Small intestine (tissue), 7 donors: Measurements from ENCODE around the gene DAGLA. TPM values are rescaled to one million over a fixed set of nuclear protein-coding genes. Genes with fewer than 3 reads are reported as not detected.

Experiments used
- DNase-seq, 2 donors: peaks; one replicate each; pipeline versions ENCODE4 v3.0.0 to v3.0.0-alpha.2; 2013
- FAIRE-seq: peaks from 2 replicates; lab custom pipeline; 2012; peaks lifted over from hg19 to GRCh38; lab: Jason Lieb, UNC
- H3K27ac ChIP-seq, 3 donors: one replicate each; pipeline ENCODE4 v1.5.1; 2013; ENCODE audit warnings: low read length in 2 of 3, mild to moderate bottlenecking in 2 of 3, control low read depth in 1 of 3, inconsistent platforms in 1 of 3, low read depth in 1 of 3, moderate library complexity in 1 of 3
- H3K27me3 ChIP-seq, 3 donors: one replicate each; pipeline ENCODE4 v1.6.1; 2013; ENCODE audit warnings: low read length in 3 of 3, inconsistent platforms in 1 of 3; ENCODE audit not compliant: control insufficient read depth in 3 of 3, insufficient read depth in 3 of 3
- H3K36me3 ChIP-seq, 3 donors: one replicate each; pipeline ENCODE4 v1.6.1; 2013; ENCODE audit warnings: low read length in 3 of 3, inconsistent platforms in 1 of 3, low read depth in 1 of 3, mild to moderate bottlenecking in 1 of 3, moderate library complexity in 1 of 3; ENCODE audit not compliant: control insufficient read depth in 3 of 3, insufficient read depth in 2 of 3
- H3K4me1 ChIP-seq, 3 donors: one replicate each; pipeline ENCODE4 v1.6.1; 2013; ENCODE audit warnings: low read length in 2 of 3, inconsistent platforms in 1 of 3, low read depth in 1 of 3, mild to moderate bottlenecking in 1 of 3, moderate library complexity in 1 of 3; ENCODE audit not compliant: control insufficient read depth in 3 of 3, insufficient read depth in 2 of 3
- H3K4me3 ChIP-seq, 3 donors: one replicate each; pipeline ENCODE4 v1.5.1; 2013; ENCODE audit warnings: low read length in 3 of 3, control low read depth in 1 of 3, inconsistent platforms in 1 of 3, low read depth in 1 of 3, mild to moderate bottlenecking in 1 of 3, moderate library complexity in 1 of 3
- H3K9me3 ChIP-seq, 2 donors: one replicate each; pipeline ENCODE4 v1.6.1; 2013; ENCODE audit warnings: low read depth in 1 of 2, low read length in 1 of 2; ENCODE audit not compliant: control insufficient read depth in 2 of 2, insufficient read depth in 1 of 2
- WGBS, 3 donors: extraction: QIAGEN DNeasy Blood & Tissue Kit; methylation state at CpG; one replicate each; pipeline ENCODE4 v1.1.7; 2013; 5-methylcytosine and 5-hydroxymethylcytosine counted together
- polyA plus RNA-seq, 4 donors: library from polyadenylated mRNA; stranded (reverse) in 3 of 4; unstranded in 1 of 4; fragments of 200-250 nt in 3 of 4; fragments of 120-200 nt in 1 of 4; gene quantifications; one replicate each; pipeline versions ENCODE4 v1.2.1 to v1.2.3, GENCODE V29; 2013
- donor health status: healthy with polysubstance abuse.
- donor health status: control.
- donor health status: control.
- donor health status: Bipolar disorder and iron deficiency.
- donor health status: healthy.

The DAGLA gene
- polyA plus RNA-seq, 4 donors = 0.22 to 14.9 (median 3.8) TPM

- no peaks in the 10 kb centered on the region for H3K9me3 ChIP-seq
- no peak overlapping the region for H3K4me3 ChIP-seq
- no peak for DNase-seq
- peaks cover 0 to 93% (median 10%) of the 10 kb centered on the region in 3 donors for H3K36me3 ChIP-seq
- no peak for FAIRE-seq
- 94 to 96% (median 94%) methylated on average over 6 of the region's 6 CpGs for WGBS, 3 donors
- no peak overlapping the region for H3K27ac ChIP-seq
- H3K4me1 ChIP-seq = peaks cover 0 to 12% (median 0%) of the 10 kb centered on the region in 3 donors
- H3K27me3 ChIP-seq = peaks cover 0 to 3% (median 0%) of the 10 kb centered on the region in 3 donors
These were observed 94.9 kb downstream of the DAGLA start for GRCh38 chr11:61775106-61775505.

GRCh38 chr11:61775606-61776554 lies 95.7 kb downstream of the DAGLA start:
- Histone ChIP-seq H3K27ac (no peak overlapping the region), H3K4me1 (peaks cover 0 to 7% (median 0%) of the 10 kb centered on the region in 3 donors), H3K27me3 (peaks cover 0 to 3% (median 0%) of the 10 kb centered on the region in 3 donors), H3K4me3 (no peak overlapping the region), H3K36me3 (peaks cover 0 to 94% (median 10%) of the 10 kb centered on the region in 3 donors), H3K9me3 (no peaks in the 10 kb centered on the region)
- 80 to 81% (median 80%) methylated on average over 19 to 20 of the region's 20 CpGs for WGBS, 3 donors
- FAIRE-seq (no peak), DNase-seq (no peak)

- FAIRE-seq = no peak
- peaks cover 0 to 94% (median 10%) of the 10 kb centered on the region in 3 donors for H3K36me3 ChIP-seq
- WGBS, 3 donors = 73 to 77% (median 73%) methylated on average over 9 of the region's 9 CpGs
These were observed 96.4 kb downstream of the DAGLA start for GRCh38 chr11:61776561-61777075.

GRCh38 chr11:61777234-61778090 lies 97.3 kb downstream of the DAGLA start:
- Histone ChIP-seq H3K9me3 (no peaks in the 10 kb centered on the region), H3K4me3 (no peak overlapping the region), H3K27ac (no peak overlapping the region), H3K36me3 (peaks cover under 1 to 94% (median 10%) of the 10 kb centered on the region in 3 donors), H3K4me1 (no peaks in the 10 kb centered on the region), H3K27me3 (peaks cover 0 to 3% (median 0%) of the 10 kb centered on the region in 3 donors)
- DNase-seq (peak in 1 of 2 donors; percentile 38), FAIRE-seq (no peak)
- 53 to 86% (median 63%) methylated on average over 57 to 67 of the region's 67 CpGs for WGBS, 3 donors

More at GRCh38 chr11:61776561-61777075, 96.4 kb downstream of the DAGLA start:
- peaks cover 0 to 7% (median 0%) of the 10 kb centered on the region in 3 donors for H3K4me1 ChIP-seq
- H3K27ac ChIP-seq = no peak overlapping the region
- H3K9me3 ChIP-seq = no peaks in the 10 kb centered on the region
- no peak overlapping the region for H3K4me3 ChIP-seq
- DNase-seq = peak; percentile 73 to 79
- peaks cover 0 to 3% (median 0%) of the 10 kb centered on the region in 3 donors for H3K27me3 ChIP-seq

- H3K36me3 ChIP-seq = peaks cover 2 to 96% (median 10%) of the 10 kb centered on the region in 3 donors
- DNase-seq (no peak), FAIRE-seq (no peak)
These were observed 98.2 kb downstream of the DAGLA start for GRCh38 chr11:61778357-61778886.

GRCh38 chr11:61778920-61779650 lies 98.9 kb downstream of the DAGLA start:
- Histone ChIP-seq H3K4me3 (no peak overlapping the region), H3K27ac (no peak overlapping the region), H3K36me3 (peaks cover 2 to 96% (median 10%) of the 10 kb centered on the region in 3 donors), H3K9me3 (no peaks in the 10 kb centered on the region), H3K4me1 (no peaks in the 10 kb centered on the region), H3K27me3 (peaks cover 0 to 3% (median 0%) of the 10 kb centered on the region in 3 donors)
- WGBS, 3 donors = 88 to 89% (median 88%) methylated on average over 24 of the region's 24 CpGs
- DNase-seq (no peak), FAIRE-seq (no peak)

More at GRCh38 chr11:61778357-61778886, 98.2 kb downstream of the DAGLA start:
- WGBS, 3 donors = 83 to 86% (median 84%) methylated on average over 11 of the region's 11 CpGs
- Histone ChIP-seq H3K27ac (no peak overlapping the region), H3K27me3 (peaks cover 0 to 3% (median 0%) of the 10 kb centered on the region in 3 donors), H3K9me3 (no peaks in the 10 kb centered on the region), H3K4me1 (no peaks in the 10 kb centered on the region), H3K4me3 (no peak overlapping the region)

- 85 to 92% (median 88%) methylated on average over 13 to 14 of the region's 14 CpGs for whole genome bisulfite sequencing, 3 donors
- Histone ChIP-seq H3K4me3 (no peak overlapping the region), H3K4me1 (no peaks in the 10 kb centered on the region), H3K36me3 (peaks cover 3 to 98% (median 13%) of the 10 kb centered on the region in 3 donors), H3K27ac (no peak overlapping the region), H3K27me3 (peaks cover 0 to 3% (median 0%) of the 10 kb centered on the region in 3 donors), H3K9me3 (no peaks in the 10 kb centered on the region)
- DNase-seq = no peak
- FAIRE-seq = no peak
These were observed 99.7 kb downstream of the DAGLA start for GRCh38 chr11:61779666-61780525.
